NCI-H146 treated with DMSO at 0.1 percent for 48 hours (cell line): ENCODE results near the gene SMC1A.

Experiments used
- DNase-seq: peaks from one replicate; lab custom pipeline; 2025; ENCODE audit not compliant: unreplicated experiment; lab: John Stamatoyannopoulos, UW

SMC1A gene

DNA sequence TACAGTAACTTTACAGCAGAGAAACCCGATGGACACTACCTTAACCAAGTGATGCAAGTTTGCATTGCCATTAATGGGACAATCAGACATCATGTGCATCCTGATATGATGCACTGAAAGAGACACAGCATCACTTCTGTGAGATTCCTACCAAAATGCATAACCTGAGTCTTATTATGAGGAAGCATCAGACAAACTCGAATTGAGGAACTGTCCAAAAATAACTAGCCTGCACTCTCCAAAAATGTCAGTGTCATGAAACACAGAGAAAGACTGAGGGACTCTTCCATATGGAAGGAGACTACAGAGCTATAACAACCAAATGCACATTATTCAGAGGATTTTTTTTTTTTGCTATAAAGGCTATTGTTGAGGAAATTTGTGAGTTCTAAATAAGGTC, 74.5 kb downstream of the SMC1A start:
- no peak for DNase-seq

DNA sequence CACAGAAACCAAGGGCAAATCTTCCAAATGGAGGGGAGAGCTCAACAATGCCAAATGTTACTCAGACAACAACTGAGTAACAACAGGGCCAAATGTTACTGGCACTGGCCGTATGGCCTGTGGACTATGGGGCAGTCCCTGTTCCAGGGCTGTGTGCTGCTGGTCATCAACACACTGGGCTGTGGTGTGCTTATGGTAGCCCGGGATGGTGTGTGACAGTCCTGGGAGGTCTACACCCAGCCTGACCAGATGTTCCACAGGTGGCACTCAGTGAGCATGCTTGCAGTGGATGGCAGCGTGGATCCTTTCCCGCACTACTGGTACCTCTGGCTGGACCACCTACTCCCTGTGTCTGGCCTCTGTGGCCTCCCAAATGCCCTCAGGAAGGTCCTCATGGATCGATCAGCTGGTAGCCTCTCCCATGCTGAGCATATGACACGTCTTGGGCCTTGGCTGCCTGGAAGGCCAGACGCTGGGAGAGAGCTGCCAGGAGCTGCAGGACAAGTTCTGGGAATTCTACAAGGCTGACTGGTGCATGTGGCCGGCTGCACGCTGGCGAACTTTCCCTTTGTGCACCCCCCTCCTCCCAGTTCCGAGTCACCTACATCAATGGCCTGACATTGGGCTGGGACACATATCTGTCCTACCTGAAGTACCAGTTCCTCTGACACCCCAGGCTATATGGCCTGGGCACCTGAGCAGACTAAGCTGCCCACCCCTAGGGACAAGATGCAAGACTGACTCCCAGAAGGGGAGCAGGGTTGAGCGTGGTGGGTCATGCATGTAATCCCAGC, 81.4 kb downstream of the SMC1A start:
- no peak for DNase-seq

DNA sequence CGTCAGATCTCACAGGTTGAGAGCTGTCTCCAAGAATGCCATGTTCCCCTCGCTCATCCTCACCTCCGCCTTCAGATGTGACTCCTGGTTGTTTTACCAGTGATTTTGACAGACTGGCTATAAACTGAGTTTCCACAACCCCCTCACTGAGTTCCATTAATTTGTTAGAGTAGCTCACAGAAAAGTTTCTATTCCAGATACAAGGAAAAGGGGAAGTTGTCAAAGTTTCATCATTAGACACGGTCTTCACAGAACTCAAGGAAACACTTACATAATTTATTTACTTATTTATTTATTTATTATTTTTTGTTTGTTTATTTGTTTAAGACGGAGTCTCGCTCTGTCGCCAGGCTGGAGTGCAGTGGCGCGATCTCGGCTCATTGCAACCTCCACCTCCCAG, 85.4 kb downstream of the SMC1A start:
- DNase-seq = no peak

DNA sequence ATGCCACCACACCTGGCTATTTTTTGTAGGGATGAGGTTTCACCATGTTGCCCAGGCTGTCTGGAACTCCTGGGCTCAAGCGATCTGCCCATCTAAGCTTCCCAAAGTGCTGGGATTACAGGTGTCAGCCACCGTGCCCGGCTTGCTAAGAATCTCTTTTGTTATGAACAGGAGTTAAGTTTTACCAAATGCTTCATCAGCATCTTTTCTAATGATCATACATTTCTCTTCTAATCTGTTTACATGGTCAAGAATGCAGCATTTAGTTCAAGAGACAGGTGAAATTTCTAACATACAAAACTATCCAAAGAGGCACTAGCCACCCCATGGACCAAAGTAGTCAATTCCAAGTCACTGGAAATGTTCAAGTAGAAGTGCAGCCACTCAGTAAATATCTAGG, 88.6 kb downstream of the SMC1A start:
- no peak for DNase-seq

DNA sequence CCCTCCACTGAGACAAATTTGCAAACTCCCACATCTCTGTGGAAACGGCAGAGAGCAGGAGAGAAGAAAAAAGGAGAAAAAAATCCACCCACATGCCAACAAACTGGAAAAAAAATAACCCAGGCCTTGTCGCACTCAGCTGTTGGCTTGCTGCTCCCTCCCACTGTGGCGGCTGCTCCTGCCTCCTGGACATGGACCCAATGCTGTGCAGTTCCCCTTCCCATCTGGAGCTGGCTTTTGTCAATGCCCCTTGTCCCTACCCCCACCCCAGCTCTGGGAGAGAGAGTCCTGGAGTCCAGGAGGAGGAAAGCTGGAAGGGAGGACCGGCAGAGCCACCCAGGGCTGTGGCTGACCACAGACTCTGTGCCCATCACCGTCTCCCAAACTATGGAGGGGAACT, 90.2 kb downstream of the SMC1A start:
- no peak for DNase-seq

DNA sequence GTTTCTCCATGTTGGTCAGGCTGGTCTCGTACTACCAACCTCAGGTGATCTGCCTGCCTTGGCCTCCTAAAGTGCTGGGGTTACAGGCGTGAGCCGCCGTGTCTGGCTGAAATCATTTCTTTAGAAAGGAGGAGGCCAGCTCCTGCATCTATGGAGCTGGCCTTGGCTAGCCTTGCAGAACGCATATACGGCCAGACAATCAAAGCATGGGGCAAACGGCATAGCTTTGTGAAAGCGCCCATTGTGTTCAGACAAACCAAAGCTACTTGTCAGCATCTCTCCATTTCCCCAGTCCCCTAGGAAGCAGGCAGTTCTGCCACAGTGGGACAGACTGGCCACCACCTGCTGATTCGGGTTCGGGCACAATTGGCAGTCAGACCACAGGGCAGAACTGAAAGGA, 92.1 kb downstream of the SMC1A start:
- DNase-seq = no peak

DNA sequence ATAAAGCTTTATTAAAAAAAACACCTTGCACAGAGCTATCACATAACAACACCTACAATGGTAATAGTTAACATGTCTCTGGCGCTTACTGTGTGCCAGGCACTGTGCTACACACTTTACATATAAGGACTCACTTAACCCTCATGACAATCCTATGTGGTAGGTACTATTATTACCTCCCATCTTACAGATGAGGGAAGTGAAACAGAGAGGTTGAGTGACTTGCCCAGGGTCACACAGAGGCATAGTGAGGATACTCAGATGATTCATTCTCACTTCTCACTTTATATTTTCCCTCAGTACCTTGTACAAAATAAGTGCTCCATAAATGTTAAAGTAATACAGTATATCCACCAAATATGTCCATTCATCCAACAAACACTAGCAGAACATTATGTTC, 97.7 kb downstream of the SMC1A start:
- no peak for DNase-seq
